DMS53 treated with DMSO at 0.1 percent for 48 hours (cell line): ENCODE data around the gene EEF1G.
"Not testable (repeated sequence)": the region's sequence is repeated elsewhere in the genome, so short reads cannot be mapped to it uniquely, and the experiment has no call there.

Experiments used
- DNase-seq: peaks from one replicate; lab custom pipeline; 2025; ENCODE audit not compliant: unreplicated experiment; lab: John Stamatoyannopoulos, UW

Gene EEF1G

DNA sequence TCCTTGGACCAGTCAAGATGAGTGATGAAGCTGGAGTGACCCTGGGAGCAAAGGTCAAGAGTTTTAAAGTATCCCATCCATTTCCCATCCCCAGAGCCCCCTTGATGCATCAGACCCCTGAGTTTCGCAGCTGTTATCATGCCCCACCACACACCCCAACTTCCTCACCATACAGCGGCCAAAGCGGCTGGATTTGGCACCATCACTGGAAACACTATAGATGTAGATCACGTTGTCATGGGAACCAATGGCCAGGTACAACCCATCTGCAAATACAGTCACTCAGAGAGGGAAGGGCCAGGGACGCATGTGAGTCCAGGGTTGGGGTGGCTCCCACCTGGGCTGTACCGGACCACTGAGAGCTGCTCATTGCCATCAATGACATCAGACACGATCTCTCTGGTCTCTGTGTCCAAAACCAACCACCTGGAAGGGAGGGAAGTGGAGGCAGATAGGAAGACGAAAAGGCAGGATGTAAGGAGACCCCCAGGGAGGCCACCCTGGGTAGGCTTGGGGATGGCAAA lies 30.1 kb upstream of the EEF1G start:
- DNase-seq, result no peak

DNA sequence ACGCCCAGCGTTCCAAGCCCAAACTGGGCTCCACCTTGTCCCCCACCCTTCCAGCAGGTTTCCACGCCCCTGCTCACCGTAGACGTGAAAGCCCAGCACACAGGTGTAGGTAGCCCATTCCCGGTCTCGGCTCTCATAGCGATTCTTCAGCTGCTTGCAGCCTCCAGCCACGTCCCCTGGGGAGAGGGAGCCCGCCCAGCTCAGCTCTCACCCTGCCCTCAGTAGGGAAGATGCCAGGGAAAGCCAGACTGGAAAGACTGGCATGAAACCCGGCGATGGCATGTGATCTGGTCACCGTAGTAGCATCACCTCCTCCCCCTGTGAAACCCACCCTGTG lies 29.3 kb upstream of the EEF1G start:
- DNase-seq, result no peak

DNA sequence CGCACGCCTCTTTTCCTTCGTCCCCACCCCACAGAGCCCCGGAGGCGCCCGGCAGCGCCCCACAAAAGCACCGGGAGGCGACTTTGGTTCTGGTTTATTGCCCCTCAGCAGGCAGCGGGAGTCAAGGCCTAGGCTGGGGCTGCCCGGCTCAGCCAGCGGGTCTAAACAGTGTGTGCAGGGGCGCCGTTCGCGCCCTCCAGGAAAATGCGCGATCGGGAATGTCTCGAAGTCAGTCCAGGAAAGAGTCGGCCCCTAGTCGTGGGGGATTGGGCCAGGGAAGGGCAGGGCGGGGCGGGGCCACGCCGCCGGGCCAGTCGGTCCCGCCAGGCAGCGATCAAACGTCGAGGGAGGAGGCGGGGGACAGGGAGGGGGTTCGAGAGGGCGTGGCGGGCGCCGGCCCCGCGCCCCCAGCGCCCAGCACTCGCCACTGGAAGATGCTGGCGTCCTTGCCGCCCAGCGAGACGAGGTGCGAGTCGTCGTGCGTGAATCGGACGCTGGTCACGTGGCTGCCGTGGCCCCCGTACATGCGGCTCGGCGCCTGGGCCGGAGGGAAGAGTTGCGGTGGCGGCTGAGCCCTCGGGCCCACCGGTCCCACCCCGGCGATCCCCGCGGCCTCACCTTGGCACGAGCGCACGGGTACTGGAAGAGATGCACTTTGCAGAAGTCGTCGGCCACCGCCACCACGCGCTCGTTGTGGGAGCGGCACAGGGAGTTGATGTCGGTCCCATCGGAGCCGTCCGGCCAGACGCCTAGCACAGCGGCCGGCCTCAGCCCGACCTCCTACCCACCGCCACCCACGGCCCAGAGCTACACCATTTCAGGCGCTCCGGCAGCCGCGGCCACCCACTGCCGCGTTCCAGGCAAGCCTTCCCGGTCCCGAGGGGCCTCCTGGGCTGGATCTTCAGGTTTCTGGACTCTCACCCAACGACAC lies 28.7 kb upstream of the EEF1G start:
- peak; percentile 51 for DNase-seq

DNA sequence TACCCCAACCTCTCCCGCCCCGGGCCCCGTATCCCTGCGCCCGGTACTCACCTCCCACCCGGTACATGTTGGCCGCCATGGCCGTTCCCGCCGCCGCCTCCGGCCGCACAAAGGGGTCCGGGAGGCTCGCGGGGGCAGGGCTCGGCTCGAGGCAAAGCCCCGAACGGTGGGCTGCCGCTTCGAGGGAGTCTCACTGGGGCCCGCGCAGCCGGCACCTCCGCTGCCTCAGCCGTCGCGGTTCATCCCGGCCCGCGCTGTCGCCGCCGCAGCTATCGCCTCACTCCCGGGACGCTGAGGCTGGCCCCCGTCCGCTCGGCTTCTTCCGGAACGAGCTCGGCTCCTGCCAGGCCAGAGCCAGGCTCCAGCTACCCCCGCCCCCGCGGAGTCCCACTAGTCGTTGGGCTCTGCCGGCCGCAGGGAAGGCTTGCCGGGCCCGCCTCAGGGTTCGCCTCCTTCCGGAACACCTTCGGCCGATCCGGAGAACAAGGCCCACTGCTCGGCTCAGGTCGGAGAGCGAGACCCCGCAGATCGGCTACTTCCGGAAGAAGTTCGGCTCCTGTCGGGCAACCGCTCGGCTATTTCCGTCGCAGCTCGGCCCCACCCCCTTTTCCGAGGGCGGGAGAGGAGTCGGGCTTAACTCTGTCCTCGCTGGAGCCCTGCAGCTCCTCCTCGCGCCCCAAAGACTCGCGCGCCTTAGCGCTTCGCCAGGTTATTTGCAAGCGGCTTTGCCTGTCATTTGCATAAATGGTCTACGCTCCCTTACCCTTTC lies 27.9 kb upstream of the EEF1G start, which contains the start of gene MTA2:
TSS of gene MTA2 (minus strand) at position 494 of the 769 bp plus-strand sequence. CDS start at position 79, 415 bp downstream.
- peak; percentile 98 for DNase-seq

DNA sequence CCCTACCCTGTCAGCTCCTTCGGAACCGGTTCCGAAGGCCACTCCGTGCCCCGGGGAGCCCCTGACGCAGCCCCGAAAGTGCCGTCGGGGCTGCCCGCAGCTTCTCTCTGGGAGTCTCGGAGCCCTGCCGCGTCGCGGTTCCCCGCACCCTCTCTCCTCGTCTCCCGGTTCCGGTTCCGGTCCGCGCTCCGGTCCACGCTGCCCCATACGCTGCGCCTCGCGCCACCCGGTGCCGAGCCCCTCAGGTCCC lies 27.4 kb upstream of the EEF1G start:
- no peak for DNase-seq

DNA sequence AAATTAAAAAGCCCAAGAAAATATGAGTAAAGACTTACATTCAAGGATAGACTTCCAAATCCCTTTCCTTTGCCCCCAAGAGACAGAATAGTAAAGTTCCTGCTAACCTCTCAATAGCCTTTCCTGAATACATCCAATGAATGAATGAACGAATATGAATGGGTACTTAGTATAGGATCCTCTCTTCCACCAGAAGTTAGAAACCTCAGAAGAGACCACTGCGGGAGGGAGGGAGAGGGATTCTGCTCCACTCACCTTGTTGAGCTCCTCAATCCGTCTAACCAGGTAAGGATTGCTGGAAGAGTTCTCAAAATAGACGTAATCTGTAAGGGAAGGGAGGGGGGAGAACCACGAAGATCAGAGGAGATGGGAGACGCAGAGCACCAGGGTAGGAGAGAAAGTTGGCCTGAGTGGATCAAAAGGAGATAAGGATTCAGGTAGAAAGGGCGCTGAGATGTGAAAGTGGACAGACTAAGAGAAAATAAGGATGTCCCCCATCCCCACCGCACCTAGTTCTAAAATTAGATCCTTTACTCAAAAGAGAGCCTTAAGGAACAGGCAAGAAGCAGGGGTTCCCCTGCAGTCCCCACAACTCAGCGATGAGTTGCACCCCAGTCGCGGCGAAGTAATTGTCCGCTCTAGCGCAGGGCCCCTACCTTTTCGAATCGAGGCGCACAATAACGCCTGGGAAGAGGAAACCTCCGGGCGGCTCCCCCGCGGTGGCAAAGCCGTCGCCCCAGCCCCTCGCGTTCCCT lies 26.9 kb upstream of the EEF1G start:
- DNase-seq, result no peak

DNA sequence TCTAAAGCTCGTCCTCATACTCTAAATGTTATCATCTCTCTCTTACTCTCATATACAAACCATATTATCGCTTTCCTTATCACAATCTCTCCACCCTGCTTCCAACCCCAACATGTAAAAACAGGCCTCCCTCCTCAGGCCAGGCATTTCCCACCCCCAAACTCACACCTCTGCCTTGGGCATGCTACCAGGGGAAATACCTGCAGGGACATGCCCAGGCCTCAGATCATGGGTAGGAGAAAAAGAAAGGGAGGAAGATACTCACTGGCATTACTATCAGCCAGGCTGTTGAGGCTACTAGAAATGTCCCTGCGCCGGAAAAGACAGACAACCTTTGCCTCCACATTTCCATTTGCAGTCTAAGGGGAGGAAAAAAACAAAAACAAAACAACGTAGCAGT lies 26.2 kb upstream of the EEF1G start:
- no peak for DNase-seq

DNA sequence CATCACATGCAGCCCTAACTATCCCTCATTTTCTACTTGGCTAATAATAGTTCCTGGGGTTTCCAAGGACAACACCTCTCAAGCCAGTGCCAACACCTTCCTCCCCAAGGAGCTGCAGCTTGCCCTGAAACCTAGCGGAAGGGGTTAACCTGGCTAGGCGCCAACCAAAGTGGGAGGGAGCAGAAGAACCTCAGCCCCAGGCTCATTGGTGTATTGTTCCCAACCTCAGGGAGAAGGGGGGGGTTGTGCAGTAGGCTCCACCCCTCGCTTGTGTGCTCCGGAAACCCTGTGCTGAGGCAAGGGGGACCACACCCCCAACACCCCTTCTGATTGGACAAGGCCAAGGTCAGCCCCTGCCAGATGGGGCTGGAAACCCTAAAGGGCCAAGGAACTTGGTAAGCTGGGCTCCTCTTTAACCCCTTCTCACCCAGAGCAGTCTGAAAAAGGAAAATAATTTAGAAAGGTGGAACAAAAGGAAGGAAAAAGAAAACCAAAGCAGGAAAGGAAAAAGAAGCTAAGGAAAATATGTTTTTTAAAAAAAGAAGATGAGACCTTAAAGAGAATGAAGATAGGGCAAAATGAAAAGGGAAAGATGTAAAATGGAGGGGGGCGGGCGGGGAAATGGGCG lies 25.5 kb upstream of the EEF1G start:
- DNase-seq, result no peak

DNA sequence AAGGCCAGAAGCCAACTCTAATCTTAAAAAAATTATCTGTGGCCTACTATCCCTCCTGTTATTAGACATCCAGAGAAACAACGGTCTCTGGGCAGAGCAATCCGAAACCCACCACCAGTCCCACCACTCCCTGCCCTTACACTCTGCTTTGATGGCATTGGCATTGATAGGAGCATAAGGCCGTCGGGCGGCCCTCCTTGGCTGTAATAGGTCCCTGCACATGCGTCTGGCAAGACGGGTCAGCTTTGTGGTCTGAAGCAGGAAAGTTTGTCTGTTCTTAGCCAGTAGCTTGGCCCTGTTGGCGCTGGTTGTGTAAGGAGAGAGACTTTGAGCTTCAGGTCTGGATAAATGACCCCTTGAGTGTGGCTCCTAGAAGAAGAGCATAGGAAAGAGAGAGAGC lies 21.4 kb upstream of the EEF1G start:
- no peak for DNase-seq

DNA sequence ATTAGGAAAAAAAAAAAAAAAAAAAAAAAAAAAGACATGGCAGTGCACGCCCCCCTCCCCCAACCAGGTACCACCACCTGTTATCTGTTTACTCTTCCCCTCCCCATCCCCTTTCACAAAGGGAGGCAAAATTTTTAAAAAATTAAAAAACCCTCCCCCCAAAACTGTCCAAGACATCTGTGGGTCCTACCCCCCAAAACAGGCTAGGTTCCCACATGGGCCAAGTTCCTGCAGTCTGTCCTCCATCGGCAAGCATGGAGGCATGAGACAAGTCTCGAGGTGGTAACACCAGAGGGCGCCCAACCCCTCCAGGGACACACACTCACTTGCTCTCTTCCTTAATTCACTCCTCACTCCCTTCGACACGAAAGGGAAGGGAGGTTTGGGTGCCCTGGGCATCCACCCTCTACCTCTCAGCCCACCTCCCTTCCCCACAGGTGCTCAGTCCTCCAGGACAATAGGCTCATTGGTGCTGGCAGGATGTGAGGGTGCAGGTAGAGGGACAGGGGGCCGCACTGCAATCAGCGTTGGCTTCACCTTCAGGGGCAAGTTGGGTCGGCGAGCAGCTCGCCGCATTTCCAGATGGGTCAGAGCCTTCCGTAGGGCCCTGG lies 19.8 kb upstream of the EEF1G start:
- DNase-seq, result peak; percentile 50

DNA sequence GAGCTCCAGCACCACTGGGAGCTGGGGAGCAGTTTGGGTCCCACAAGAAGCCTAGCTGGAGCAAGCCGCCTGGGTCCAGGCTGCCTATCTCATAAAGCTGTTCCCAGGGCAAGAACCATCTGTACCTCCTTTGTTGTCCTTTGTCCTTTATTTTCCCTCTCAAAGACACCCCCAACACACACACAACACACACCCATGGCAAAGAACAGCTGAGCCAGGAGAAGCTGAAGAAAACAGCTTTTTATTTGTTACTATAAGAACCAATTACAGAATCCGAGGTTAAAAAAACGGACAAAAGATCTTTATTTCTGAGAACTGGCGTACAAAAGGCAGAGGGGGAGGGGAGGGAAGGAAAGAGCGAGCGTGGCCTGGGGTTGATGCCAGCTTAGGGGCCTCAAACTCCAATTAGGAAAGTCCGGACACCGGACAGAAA lies 19.3 kb upstream of the EEF1G start:
- DNase-seq, result no peak

DNA sequence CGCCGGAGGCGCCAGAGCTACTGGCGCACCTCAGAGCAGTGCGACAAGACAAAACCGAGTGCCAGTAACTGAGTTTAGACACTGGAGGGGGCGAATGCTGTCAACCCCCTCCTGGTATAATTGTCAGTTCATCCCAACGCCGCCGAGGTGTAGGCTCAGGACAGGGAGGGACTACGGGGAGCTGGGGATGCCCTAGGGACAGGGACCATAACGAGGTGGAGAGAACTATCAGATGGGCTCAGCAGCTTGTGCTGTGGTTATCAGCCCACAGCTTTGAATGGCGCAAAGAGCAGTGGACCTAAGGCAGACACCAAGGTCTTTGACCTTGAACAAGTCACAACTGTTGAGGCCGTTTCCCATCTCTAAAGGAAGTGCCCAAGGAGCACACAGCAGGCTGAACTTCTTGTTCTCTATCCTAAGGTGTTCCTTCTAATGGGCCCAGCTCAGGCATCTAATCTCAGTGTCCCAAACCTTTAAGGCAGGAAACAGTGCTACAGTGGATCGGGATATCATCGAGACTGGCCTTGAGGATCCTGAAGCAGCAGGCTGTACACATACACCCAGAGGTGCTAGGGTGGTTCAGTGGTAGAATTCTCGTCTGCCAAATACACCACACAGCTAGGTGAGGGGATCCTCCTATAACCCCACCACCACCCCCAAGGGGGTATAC lies 18.6 kb upstream of the EEF1G start:
- peak; percentile 55 for DNase-seq

DNA sequence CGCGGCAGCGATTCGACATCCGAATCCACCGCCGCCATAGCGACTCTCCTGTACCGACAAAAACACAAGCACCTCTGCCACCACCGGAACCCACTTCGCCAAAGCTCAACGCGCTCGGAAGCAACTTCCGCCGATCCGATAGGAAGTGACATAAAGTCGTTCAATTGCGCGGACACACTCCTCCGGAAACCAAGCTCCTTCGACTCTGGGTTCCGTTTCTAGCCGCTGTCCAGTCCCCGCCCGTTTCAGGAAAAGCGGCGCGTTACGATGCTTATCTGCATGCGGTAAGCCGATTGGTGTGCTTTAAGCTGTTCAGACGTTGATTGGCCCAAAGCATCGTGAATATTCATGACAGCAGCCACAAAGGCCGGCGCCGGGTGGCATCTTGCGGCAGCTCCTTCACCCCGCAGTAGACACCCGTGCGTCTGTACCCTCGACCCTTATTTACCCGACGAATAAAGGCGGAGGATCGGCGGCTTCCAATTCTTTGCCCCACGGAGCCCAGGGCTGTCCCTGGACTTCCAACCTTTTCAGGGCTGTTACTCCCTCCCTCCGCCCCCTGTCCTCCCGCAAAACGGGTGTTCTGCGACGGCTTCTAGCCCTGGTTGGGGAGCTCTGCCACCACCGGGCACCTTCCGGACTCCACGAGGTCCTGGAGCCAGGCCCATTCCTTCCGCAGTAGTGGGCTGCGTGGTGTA lies 17.9 kb upstream of the EEF1G start, which contains the start of gene TUT1:
TSS of gene TUT1 (minus strand) at position 76 of the 698 bp plus-strand sequence. CDS start at position 38, 38 bp downstream.
- DNase-seq, result peak; percentile 99

DNA sequence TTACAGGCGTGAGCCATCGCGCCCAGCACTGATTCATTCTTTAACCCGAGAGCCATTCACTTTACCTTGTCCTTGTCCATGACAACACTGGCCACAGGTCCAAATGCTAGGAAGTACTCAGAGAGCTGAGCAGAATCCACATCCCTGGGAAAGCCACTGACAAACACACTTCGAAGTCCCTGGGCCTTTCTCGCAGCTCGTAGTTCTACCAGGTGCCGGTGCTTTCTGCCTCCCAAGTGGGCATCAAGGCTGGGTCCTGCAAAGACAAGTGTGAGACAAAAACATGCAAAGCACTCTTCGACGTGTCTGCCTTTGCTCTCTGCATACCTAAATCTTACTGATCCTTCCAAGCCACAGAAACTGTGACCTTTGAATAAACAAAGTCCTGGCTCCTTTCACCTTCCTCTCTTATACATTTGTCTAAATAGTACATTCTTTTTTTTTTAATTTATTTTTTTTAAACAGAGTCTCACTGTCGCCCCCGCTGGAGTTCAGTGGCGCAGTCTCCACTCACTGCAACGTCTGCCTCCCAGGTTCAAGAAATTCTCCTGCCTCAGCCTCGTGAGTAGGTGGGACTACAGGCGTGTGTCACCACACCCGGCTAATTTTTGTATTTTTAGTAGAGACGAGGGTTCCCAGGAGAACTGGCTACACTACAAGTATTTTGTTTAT lies 15.4 kb upstream of the EEF1G start:
- DNase-seq, result no peak

DNA sequence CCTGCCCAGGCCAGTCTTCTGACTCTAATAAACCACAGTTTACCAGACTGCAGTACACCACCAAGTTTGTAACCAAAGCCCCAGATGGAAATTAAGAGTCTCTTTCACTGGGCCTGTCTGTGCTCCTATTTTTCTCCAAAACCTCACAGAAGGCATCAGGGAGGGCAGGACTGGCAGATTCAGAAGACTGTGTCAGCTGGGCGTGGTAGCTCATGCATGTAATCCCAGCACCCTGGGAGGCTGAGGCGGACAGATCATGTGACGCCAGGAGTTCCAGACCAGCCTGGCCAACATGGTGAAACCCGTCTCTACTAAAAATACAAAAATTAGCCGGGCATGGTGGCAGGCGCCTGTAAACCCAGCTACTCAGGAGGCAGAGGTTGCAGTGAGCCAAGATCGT lies 11.7 kb upstream of the EEF1G start:
- not testable (repeated sequence) for DNase-seq

DNA sequence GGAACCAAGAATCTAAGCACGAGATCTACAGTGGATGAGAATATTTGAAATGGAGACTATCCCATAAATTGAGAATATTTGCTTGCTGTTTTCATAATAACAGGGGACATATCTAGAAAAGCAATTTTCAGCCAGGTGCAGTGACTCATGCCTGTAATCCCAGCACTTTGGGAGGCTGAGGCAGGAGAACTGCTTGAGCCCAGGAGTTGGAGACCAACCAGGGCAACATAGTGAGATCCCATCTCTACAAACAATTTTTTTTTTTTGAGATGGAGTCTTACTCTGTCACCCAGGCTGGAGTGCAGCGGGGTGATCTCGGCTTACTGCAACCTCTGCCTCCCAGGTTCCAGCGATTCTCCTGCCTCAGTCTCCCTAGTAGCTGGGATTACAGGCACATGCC lies 8.0 kb upstream of the EEF1G start:
- DNase-seq, result not testable (repeated sequence)

DNA sequence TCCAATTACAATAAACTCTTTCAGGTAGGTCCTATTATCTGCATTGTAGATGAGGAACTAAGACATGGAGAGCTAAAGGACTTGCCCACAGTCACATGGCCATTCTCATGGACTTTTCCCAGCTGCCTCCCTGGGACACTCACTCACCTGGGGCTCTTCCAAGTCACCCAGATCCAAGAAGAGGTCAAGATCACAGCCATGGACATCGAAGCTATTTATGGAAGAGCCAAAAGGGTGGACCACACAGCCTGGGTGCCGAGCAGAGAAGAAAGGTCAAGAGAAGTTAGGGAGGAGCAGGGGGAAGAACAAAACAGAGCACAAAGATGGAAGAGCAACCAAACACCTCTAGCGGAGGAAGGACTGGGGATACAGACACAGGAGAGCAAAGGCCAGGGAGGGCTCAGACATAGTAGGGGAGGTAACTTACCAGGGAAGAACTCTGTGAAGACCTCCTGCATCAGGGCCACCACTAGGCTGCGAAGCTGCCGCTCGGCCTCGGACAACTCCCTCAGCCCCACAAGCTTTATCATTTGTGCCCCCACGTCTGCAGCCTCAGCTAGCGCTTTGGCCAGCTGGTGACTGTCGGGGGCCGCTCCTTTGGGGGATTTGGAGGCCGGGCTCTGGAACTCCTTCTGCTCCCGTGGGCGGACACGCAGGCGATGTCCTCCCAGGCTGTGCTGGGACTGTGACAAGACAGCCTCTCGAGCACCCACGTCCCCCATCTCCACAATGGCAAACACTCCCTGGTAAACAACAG lies 7.4 kb upstream of the EEF1G start:
- no peak for DNase-seq

DNA sequence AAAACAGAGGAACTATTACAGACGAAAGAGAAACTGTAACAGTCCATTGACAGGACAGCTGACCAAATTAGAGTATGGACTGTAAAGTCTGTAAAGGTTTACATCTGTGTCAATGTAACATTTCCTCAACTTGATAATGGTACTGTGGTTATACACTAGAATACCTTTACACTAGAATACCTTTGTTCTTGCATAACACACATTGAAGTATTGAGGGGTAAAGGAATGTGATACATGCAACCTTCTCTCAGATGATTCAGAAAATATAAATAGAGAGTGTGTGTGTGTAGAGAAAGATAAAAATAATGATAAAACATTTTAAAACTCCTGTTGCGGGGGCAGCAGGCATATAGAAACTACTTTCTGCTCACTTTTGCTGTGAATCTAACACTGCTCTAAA lies 5.6 kb upstream of the EEF1G start:
- DNase-seq, result no peak
